NCI-H2196 (cell line): ENCODE measurements around the gene SAMD9.
"Not testable (repeated sequence)": the region's sequence is repeated elsewhere in the genome, so short reads cannot be mapped to it uniquely, and the experiment has no call there.

Source experiments
- DNase-seq: peaks from one replicate; lab custom pipeline; 2025; ENCODE audit not compliant: unreplicated experiment; lab: John Stamatoyannopoulos, UW

The SAMD9 gene

DNA sequence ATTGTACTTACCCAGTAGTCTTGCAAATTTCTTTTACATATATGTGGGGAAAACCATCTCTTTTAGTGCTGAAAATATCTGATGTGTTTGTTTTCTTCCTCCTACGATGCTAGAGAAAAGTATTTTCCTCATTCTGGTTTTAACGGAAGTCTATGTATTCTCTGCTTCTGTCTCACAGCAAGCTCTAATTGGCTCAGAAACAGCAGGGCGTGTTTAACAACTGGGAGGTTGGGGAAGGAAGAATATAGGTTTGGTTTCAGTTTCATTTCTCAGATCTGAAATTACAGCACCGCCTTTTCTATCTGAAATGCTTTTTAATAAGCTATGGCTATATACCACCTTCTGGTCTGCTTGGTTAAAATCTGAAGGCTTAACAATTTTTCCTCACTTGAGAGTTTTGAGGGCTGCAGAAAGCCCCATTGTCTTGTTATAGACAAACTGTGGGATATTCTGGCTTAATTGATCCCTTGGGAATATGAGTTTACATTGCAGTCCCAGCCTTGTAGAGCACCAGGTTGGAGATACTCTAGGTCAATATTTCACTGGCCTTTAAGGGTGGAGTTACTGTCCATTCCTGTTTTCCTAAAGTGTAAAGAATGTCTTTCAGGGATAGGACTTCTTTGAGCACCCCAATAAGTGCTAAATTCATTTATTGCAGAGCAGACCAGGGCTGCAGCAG, at the start of gene SAMD9:
TSS of gene SAMD9 (minus strand) at position 128 of the 679 bp plus-strand sequence. CDS start 11,882 bp downstream, outside the sequence.
- peak; percentile 84 for DNase-seq

- DNase-seq: no peak
These were observed 47.7 kb upstream of the SAMD9 start for GRCh38 chr7:93165447-93165846.

- no peak for DNase-seq
These were observed 47.0 kb upstream of the SAMD9 start for GRCh38 chr7:93164766-93165165.

DNA sequence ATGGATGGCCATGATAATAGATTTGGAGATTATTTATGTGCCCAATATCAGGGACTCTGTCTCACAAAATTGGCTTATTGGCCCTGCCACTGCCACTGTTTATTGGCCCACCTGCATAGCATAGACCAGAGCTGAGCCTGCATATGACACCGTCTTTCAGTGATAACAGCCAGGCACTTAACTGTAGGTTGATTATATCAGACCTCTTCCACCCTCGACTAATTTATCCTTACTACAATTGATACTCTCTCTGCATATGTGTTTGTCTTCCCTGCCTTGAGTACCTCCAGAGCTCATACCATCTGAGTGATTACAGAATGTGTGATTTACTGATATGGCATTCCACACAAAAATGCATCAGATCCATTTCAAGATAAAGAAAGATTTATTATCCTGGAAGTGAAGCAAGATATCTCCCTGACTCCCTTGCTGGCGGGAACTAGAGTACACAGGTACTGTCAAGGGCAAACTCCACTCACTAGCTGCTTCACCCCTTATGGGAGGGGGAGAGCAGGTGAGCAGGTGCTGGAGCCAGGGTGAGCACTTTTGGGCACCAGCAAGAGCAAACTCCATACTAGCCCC, 43.5 kb upstream of the SAMD9 start:
- DNase-seq: no peak

GRCh38 chr7:93160410-93160809, 42.6 kb upstream of the SAMD9 start:
- DNase-seq: no peak

DNA sequence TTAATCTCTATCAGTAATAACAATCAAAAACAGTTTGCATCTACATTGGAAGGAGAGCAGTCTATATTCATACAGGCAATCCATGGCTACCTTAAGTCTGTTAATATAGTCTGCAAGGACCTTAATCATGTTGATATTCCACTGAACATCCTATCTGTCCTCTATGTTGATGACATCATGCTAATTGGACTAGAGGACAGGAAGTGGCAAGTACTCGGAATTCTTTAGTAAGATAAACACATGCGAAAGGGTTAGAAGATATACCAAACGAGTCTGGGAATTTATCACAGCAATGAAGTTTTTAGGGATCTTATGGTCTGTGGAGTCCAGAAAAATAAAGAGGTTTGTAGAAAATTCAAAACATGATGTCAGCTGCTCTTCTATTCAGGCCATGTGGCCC, 41.7 kb upstream of the SAMD9 start:
- no peak for DNase-seq

DNA sequence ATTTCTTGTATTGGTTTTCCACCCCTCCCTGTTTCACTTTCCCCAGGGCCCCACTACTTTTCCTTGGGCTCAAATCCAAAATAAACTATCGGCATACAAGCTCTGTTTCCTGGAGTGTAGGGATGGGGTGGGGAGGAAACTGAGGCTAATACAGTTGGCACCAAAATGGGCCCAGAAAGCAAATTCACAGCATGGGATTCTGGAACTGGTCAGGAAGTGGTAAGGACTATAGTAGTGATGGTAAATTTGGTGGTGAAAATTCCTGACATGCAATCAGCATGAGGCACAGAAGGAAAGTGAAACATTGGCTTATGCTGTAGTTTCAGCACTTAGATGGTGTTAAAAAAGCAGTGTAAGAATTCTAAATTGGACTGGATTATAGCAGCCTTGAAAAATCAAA, 39.1 kb upstream of the SAMD9 start:
- DNase-seq: no peak

- no peak for DNase-seq
These were observed 32.5 kb upstream of the SAMD9 start for GRCh38 chr7:93150200-93150835.

- DNase-seq: no peak
These were observed 30.9 kb upstream of the SAMD9 start for GRCh38 chr7:93148727-93149126.

GRCh38 chr7:93148144-93148543, 30.4 kb upstream of the SAMD9 start, which contains the start of gene SAMD9L:
SAMD9L (minus strand) TSS chr7:93148385; CDS start chr7:93135971, 12,414 bp downstream.
- no peak for DNase-seq

GRCh38 chr7:93147363-93147762, 29.6 kb upstream of the SAMD9 start:
- DNase-seq: no peak

DNA sequence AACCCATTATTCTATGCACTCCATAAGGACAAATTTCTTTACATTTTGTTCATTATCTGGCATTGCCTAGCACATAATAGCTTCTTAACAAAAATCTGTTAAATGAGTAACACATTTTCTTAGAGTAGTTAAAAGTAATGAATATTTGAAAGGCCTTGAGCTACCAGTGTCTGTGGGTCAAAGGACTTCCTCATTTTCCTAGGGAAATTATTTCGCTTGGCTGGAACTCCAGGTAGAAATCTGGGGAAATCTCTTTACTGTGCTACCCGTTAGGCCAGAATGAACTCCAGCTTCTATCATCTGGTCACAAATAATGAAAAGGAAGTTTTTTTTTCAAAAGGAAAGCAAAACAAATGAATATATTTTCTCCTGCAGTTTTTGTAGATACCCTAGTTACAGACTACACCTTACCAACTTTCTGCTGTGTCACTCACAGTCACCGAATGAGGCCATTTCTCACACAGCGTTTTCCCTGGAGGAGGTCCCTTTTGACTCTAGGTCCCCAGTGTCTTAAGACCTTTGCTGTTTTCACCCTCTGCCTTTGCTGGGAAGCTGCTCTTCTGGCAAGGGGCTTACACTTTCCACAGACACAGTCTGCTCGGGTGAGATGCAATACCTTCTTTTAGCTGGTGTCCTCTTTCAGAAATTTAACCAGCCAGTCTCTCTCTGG, 28.8 kb upstream of the SAMD9 start:
- DNase-seq: no peak

- no peak for DNase-seq
These were observed 28.3 kb upstream of the SAMD9 start for GRCh38 chr7:93146036-93146435.

DNA sequence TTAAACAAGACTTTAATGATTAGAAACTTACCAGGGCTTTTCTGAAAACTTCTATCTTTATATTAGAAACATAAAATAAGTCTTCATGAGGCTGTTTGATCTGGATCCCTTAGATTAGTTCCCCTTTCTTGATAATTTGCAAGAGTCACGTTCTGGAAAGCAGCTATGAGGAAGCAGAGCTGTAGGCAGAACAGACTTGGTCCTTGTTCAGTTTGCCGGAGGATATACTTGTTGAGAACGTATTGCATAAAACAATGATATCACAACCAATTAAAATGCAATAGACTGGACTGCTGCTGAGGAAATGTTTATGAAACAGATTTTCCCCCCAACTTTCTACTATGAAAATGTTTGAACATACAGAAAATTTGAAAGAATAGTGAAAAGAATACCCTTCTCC, 27.6 kb upstream of the SAMD9 start:
- DNase-seq: no peak

DNA sequence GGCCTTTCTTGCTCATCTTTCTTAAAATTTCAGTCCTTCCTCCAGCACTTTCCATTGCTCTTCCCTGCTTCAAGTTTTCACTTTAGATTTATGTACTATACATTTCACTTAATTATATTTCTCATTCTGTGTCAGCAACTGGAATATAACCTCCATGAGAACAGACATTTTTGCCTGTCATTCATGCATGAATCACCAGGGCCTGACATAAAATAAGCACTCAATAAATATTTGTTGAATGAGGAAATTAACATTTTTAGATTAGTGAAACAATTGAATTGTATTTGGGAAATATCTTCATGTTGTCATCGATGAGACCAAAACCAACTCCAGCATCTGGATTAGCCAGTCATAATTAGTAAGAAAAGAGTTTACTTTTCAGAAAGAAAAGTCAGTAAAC, 24.3 kb upstream of the SAMD9 start:
- no peak for DNase-seq

DNA sequence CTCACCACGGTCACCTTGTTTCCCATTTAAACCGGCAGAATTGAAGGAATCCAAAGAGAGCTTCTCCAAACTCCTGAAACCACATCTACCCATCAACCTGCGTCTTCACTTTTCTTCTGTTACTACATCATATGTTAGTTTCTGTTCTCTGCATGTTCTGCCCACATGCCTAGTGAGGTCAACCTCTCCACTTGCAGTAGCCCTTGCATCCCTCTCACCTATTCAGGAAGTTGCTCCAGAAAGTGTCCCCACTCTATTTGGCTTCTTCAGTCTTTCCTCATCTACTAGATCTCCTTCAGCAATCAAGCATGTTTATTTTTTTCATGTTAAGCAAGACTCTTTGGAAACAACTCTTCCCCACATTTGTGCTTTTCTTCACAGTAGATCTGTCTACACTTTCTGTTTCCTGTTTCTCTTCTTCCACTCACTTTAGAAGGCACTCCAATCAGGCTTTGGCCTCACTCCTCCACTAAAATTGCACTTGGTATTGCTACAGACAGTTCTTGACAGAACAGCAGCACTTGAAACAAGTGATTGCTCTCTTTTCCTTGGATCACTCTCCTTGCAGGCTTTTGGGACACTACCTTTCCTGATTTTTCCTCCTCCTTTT, 22.9 kb upstream of the SAMD9 start:
- DNase-seq: no peak

DNA sequence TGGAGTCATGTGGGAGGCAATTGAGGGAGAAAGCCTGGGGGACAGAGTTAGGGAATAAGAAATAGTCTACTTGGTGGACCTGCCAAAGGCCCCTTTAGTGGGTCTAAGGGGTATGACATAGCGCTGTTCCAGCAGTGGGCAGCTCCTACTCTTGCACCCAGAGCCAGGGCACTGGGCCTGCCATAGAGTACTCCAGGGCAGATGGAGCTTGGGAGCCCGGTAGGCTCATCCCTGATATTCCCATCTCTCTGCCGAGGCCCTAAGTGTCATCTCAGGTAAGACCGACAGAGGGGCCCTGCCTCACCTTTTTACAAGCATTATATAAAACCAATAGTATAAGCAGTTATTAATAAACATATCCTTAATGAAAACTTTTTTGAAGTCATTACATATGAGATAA, 20.8 kb upstream of the SAMD9 start:
- DNase-seq: no peak

GRCh38 chr7:93133005-93133404, 15.2 kb upstream of the SAMD9 start:
- no peak for DNase-seq

- no peak for DNase-seq
These were observed 14.4 kb upstream of the SAMD9 start for GRCh38 chr7:93132216-93132615.

DNA sequence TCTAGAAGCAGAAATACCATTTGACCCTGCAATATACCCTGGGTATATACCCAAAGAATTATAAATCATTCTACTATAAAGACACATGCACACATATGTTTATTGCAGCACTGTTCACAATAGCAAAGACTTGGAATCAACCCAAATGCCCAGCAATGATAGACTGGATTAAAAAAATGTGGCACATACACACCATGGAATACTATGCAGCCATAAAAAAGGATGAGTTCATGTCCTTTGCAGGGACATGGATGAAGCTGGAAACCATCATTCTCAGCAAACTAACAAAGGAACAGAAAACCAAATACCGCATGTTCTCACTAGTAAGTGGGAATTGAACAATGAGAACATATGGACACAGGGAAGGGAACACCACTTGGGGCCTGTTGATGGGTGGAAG, 9.2 kb upstream of the SAMD9 start:
- not testable (repeated sequence) for DNase-seq

GRCh38 chr7:93123532-93123931, 5.8 kb upstream of the SAMD9 start:
- not testable (repeated sequence) for DNase-seq
